Effector memory CD8-positive, alpha-beta T cell (primary cell): ENCODE results near the gene CLK1.

Experiments used
- ATAC-seq: fragments of 150-1000 bp; cut with Tn5 transposase; replicated peaks from 2 replicates; pipeline ENCODE4 v1.10.0; 2021; ENCODE audit warnings: mild to moderate bottlenecking, moderate library complexity
- DNase-seq, 3 experiments: peaks; one replicate each; pipeline ENCODE4 v3.0.0; 2021
- H3K27ac Mint-ChIP-seq, 2 donors: one replicate each; pipeline ENCODE4 v1.8.0; 2022; ENCODE audit warnings: mild to moderate bottlenecking in 2 of 2, mixed read lengths in 2 of 2, moderate library complexity in 2 of 2
- H3K27me3 Mint-ChIP-seq, 2 donors: one replicate each; pipeline ENCODE4 v1.8.0; 2022; ENCODE audit warnings: mixed read lengths in 2 of 2
- H3K36me3 Mint-ChIP-seq: one replicate; pipeline ENCODE4 v1.8.0; 2022; ENCODE audit warnings: mild to moderate bottlenecking, moderate library complexity, mixed read lengths; ENCODE audit not compliant: insufficient read depth
- H3K4me1 Mint-ChIP-seq, 2 donors: one replicate each; pipeline ENCODE4 v1.8.0; 2022; ENCODE audit warnings: low read depth in 2 of 2, mixed read lengths in 2 of 2
- H3K4me3 Mint-ChIP-seq, 2 donors: one replicate each; pipeline ENCODE4 v1.8.0; 2022; ENCODE audit warnings: mild to moderate bottlenecking in 2 of 2, mixed read lengths in 2 of 2, moderate library complexity in 2 of 2
- H3K9me3 Mint-ChIP-seq, 2 donors: one replicate each; pipeline ENCODE4 v1.8.0; 2022; ENCODE audit warnings: mixed read lengths in 2 of 2

CLK1 gene

DNA sequence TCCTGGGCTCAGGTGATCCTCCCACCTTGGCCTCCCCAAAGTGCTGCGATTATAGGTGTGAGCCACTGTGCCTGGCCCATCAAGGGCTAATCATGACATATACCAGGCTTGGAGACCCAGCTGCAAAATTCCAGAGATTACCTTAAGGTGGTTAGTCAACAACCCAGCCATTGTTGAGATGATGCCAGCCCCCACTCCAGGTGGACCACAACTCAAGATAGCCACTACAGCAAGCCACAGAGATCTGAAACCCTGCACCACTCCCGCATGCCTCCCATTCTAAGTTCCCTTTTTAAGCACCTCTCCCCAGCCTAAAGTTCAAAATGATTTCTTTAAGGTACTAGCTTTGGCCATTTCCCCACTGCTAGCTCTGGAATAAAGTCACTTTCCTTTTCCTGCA, 4.6 kb upstream of the CLK1 start:
- H3K4me1 Mint-ChIP-seq, result peaks cover 7 to 8% of the 10 kb centered on the region in 2 donors
- H3K27me3 Mint-ChIP-seq, result no peaks in the 10 kb centered on the region
- H3K9me3 Mint-ChIP-seq, result no peaks in the 10 kb centered on the region
- DNase-seq (no peak), ATAC-seq (no peak)
- H3K36me3 Mint-ChIP-seq, result peaks cover 30% of the 10 kb centered on the region
- peak overlapping the region; percentile 71 to 79 for H3K27ac Mint-ChIP-seq
- peak overlapping the region; percentile 50 to 51 for H3K4me3 Mint-ChIP-seq

DNA sequence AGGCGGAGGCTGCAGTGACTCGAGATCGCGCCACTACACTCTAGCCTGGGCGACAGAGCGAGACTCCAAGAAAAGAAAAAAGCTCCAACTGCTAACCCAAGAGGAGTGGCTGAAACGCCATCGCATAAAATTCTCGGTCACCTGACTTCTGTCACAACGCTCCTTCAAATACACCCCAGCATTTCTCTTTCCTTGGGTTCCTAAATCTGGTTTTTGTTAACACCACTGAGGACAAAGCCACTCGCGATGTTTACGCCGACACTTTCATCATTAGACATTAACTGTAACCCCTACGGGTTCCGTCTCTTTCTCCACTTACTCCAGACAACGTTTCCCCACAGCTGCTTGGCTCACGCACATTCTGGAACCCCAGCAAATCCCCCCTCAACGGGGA, 679 bp downstream of the CLK1 start:
- peak overlapping the region; percentile 100 for H3K27ac Mint-ChIP-seq
- ATAC-seq (peak; percentile 2), DNase-seq (no peak)
- peaks cover 61% of the 10 kb centered on the region for H3K36me3 Mint-ChIP-seq
- H3K4me1 Mint-ChIP-seq, result peaks cover 27 to 33% of the 10 kb centered on the region in 2 donors
- no peaks in the 10 kb centered on the region for H3K9me3 Mint-ChIP-seq
- no peaks in the 10 kb centered on the region for H3K27me3 Mint-ChIP-seq
- peak overlapping the region; percentile 81 to 92 for H3K4me3 Mint-ChIP-seq

DNA sequence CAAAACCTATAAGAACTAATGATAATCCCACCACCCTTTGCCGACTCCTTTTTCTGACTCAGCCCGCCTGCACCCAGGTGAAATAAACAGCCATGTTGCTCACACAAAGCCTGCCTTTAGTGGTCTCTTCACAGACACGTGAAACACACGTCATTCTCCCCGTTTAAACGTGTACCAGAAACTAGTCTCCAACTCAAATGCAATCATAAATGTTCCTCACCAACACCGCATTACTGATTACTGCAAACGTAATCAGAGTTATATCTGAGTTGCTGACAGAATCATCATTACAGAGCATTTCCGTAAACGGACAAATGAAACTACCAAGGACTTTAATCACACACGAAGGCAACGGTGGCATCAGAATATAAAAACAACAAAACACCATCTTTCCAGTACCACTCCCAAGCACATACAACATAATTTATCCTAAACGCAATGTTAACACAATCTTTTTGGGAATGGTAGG, 1.9 kb downstream of the CLK1 start:
- ATAC-seq (peak; percentile 52), DNase-seq (peak; percentile 59 to 65 (median 60))
- Mint-ChIP-seq H3K36me3 (peaks cover 73% of the 10 kb centered on the region), H3K27me3 (no peaks in the 10 kb centered on the region), H3K9me3 (no peaks in the 10 kb centered on the region), H3K27ac (peak overlapping the region; percentile 100), H3K4me3 (peak overlapping the region; percentile 81 to 92), H3K4me1 (peaks cover 37 to 42% of the 10 kb centered on the region in 2 donors)

DNA sequence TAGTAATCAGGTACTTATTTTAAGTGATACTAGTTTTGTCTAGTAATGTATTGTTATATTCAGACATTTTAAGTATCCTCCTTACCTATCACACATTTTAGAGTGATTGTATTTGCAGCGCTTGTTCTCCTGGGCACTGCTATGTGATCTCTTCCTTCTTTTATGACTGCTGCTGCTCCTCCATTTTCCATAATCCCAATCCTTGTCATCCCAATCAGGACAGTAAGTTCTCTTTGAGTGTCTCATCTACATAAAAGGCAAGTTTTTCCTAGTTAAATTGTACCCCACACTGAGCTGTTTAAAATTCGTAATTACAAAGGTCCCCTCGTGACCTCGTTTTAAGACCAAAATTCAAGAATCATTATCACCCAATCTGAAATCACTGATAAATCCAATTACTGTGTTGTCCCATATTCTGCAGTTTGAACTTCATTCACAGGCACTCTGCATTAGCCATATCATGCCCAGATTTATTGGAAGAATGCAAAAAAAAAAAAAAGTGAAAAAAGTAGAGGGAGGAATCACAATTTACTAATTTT, 2.8 kb downstream of the CLK1 start:
- Mint-ChIP-seq H3K27me3 (no peaks in the 10 kb centered on the region), H3K9me3 (no peaks in the 10 kb centered on the region), H3K36me3 (peaks cover 82% of the 10 kb centered on the region), H3K27ac (peak overlapping the region; percentile 100), H3K4me1 (peaks cover 42 to 49% of the 10 kb centered on the region in 2 donors), H3K4me3 (peak overlapping the region; percentile 81 to 92)
- ATAC-seq (no peak), DNase-seq (no peak)

DNA sequence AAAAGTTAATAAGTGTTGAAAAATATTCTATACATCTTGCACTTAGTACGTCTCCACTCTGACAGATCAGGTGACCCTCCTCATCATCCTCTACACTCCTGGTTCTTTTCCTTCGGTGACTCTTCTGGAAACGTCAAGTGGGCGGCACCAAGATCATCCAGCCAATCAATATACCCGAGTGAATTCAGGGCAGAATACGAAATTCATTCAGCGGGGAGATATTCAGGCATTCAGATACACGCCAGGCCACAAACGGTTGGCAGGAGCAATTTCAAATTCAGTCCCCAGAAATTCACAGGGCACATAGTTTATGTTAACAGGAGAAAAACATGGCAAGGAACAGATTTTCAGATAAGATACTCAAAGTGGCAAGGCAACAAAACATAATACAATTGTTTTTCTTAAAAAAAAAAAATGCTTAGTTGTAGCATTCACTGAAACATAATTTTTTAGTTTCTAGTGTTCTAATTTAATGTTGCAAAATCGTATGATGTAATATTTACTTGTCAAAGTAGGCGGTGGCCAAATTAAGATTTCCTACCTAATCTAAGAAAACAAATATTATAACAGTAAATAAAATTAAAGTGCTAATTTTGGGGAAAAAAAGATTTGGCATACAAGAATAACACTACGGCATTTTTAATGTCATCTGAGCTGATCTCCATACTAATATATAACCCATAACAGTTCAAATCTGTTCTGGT, 4.2 kb downstream of the CLK1 start:
- Mint-ChIP-seq H3K27ac (peak overlapping the region; percentile 70 to 84), H3K4me3 (peak overlapping the region; percentile 83 to 92), H3K36me3 (peaks cover 96% of the 10 kb centered on the region), H3K9me3 (no peaks in the 10 kb centered on the region), H3K4me1 (peaks cover 43 to 54% of the 10 kb centered on the region in 2 donors), H3K27me3 (no peaks in the 10 kb centered on the region)
- ATAC-seq (no peak), DNase-seq (no peak)

DNA sequence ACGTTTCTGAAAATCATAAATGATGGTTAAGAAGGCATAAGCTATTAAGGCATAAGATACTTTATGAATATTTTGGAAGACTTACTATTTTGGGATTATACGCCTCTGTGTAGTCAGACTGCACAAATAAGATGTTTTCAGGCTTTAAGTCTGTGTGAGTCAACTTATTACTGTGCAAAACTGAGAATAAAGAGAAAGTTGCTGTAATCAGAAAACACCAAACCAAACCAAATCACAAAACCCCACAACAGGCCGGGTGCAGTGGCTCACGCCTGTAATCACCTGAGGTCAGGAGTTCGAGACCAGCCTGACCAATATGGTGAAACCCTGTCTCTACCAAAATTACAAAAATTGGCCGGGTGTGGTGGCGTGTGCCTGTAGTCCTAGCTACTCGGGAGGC, 7.7 kb downstream of the CLK1 start:
- Mint-ChIP-seq H3K27me3 (no peaks in the 10 kb centered on the region), H3K9me3 (no peaks in the 10 kb centered on the region), H3K4me3 (peak overlapping the region; percentile 22 to 37), H3K27ac (peak overlapping the region; percentile 83 to 90), H3K36me3 (peaks cover 100% of the 10 kb centered on the region), H3K4me1 (peaks cover 35 to 56% of the 10 kb centered on the region in 2 donors)
- DNase-seq, result no peak
- no peak for ATAC-seq

DNA sequence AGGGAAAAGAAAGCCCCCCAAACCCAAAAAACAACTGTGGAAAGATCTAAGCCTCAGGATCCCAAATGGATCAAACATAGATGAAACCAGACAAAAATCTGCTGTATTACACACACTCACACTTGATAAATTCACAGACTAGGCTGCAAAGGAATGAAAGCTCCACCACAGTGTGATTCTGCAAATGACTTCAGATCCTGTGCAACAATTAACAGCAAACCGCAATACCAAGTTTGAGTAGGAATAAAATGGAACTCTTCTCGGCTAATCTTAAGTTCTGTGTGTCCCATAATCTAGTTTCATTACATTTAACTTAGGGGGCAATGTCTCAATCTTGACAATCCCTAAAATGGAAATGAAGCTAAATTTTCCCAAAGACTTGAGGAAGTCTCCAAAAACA, 11.9 kb downstream of the CLK1 start:
- Mint-ChIP-seq H3K27me3 (no peaks in the 10 kb centered on the region), H3K36me3 (peaks cover 86% of the 10 kb centered on the region), H3K4me3 (peak overlapping the region; percentile 8 to 53), H3K4me1 (peaks cover 10 to 26% of the 10 kb centered on the region in 2 donors), H3K27ac (peak overlapping the region; percentile 79 to 89), H3K9me3 (no peaks in the 10 kb centered on the region)
- DNase-seq (no peak), ATAC-seq (no peak)

DNA sequence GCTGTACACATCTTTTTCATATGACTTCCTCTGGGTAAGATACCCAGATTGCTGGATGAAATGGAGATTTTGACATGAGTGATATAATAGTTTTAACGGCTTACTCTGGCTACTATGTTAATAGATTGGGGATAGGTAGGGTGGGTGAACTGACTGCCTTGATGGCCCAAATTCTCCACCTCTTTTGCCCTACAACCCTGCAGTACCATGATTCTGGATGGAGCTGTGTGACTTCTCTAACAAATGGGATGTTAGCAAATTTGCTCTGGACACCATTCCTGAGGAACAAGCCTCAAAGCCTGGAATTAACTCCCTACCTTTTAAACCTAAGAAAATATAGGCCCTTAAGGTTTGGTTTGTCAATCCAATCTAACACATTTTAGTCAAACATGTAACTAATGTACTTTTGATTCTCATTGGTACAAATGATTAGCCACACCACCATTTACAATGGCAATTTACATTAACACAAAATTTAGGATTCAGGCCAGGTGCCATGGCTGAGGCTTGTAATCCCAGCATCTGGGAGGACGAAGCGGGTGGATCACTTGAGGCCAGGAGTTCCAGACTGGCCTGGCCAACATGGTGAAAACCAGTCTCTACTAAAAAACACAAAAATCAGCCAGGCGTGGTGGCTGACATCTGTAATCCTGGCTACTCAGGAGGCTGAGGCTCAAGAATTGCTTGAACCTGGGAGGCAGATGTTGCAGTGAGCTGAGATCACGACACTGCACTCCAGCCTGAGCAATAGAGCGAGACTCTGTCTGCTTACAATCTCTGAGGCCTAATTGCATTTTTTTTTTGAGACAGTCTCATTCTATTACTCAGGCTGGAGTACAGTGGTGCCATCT, 12.8 kb downstream of the CLK1 start:
- Mint-ChIP-seq H3K4me3 (peak overlapping the region in 1 of 2 donors; percentile 27), H3K27ac (peak overlapping the region; percentile 79 to 89)
- no peak for DNase-seq

DNA sequence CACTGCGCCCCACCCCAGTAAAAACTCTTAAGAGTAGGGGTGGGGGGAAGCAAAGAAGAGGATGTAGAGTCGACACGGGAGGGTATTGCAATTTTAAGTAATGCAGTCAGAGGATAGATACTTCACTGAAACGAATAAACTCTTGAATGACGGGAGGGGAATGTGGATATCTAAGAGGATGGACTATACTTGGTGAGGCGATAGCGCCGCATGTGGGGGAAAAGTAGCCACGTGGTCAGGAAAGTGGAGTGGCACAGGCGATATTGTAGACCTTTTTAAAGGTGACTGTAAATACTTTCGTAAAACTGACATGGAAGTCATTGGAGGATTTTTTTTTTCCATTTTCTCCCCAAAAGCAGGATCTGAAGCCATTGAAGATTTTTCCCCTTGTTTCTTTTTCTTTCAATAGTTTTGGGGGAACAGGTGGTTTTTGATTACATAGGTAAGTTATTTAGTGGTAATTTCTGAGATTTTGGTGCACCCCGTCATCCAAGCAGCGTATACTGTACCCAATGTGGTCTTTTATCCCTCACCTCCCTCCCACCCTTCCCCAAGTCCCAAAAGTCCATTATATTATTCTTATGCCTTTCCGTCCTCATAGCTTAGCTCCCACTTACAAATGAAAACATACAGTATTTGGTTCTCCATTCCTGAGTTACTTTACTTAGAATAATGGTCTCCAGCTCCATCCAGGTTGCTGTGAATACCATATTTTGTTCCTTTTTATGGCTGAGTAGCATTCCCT, 13.8 kb downstream of the CLK1 start:
- Mint-ChIP-seq H3K27ac (peak overlapping the region; percentile 79 to 89), H3K4me1 (peaks cover 4 to 14% of the 10 kb centered on the region in 2 donors), H3K27me3 (no peaks in the 10 kb centered on the region), H3K9me3 (no peaks in the 10 kb centered on the region), H3K4me3 (peak overlapping the region; percentile 20 to 27), H3K36me3 (peaks cover 70% of the 10 kb centered on the region)
- DNase-seq (no peak), ATAC-seq (peak; percentile 11)

More for the DNA sequence above, 12.8 kb downstream of the CLK1 start:
- Mint-ChIP-seq H3K36me3 (peaks cover 77% of the 10 kb centered on the region), H3K4me1 (peaks cover 5 to 17% of the 10 kb centered on the region in 2 donors), H3K9me3 (no peaks in the 10 kb centered on the region), H3K27me3 (no peaks in the 10 kb centered on the region)
- ATAC-seq, result peak; percentile 14

DNA sequence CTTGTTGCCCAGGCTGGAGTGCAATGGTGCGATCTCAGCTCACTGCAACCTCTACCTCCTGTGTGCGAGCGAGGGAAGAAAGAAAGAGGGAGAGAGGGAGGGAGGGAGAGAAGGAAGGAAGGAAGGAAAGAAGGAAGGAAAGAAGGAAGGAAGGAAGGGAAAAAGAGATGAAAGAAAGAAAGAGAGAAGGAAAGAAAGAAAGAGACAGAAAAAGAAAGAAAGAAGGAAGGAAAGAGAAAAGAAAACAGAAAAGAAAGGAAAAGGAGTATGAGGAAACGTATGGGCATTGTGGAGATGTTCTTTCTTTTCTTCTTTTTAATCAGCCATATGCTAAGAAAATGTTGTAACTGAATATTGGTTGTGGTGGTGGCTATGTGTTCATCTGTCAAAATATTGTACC, 16.5 kb downstream of the CLK1 start:
- Mint-ChIP-seq H3K9me3 (no peaks in the 10 kb centered on the region), H3K27me3 (no peaks in the 10 kb centered on the region), H3K27ac (no peak overlapping the region)

DNA sequence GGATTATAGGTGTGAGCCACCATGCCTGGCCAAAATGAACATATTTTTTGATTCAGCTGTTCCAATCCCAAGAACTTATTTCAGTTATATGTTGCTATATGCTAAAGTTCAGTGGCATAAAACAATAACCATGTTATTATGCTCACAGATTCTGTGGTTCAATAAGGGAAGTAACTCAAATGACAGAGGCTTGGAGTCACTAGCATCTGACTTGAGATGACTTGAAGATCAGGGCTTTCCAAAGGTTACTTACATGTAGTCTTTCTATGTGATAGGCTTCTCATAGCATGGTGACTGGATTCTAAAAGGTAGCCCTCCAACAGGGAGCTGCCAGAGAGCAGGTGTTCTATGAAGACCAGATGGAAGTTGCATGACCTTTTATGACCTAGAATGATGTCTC, 17.2 kb downstream of the CLK1 start:
- Mint-ChIP-seq H3K9me3 (no peaks in the 10 kb centered on the region), H3K4me1 (peaks cover 4% of the 10 kb centered on the region in 2 donors), H3K27ac (no peak overlapping the region), H3K27me3 (no peaks in the 10 kb centered on the region), H3K4me3 (no peak overlapping the region), H3K36me3 (peaks cover 41% of the 10 kb centered on the region)
- no peak for DNase-seq
- no peak for ATAC-seq

More for the DNA sequence above, 16.5 kb downstream of the CLK1 start:
- Mint-ChIP-seq H3K4me3 (no peak overlapping the region), H3K4me1 (peaks cover 4 to 10% of the 10 kb centered on the region in 2 donors), H3K36me3 (peaks cover 47% of the 10 kb centered on the region)
- ATAC-seq, result no peak
- no peak for DNase-seq

DNA sequence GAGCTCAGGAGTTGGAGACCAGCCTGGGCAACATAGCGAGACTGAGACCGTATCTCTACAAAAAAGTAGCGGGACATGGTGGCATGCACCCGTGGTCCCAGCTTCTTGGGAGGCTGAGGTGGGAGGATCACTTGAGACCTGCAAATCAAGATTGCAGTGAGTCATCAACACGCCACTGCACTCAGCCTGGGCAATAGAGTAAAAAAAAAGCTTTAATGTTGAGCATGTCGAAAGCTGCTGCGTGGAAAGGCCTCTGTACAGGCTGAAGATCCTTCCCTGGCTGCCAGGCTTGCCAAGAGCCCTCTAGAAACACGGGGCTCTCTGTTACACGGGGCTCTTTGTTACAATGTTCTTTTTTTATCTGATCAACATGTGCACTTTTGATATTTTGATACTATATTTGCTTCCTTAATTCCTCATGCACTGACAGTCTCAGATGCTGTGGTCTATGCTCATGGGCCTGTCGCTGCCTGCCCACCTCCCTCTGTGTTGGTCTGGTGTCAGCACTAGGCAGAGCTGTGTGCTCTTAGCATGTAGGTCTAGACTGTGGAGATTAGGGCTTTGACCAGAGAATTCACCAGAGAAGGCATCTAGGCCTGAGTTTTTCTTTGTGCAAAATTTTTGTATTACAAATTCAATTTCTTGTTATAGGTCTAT, 18.7 kb downstream of the CLK1 start:
- Mint-ChIP-seq H3K9me3 (no peaks in the 10 kb centered on the region), H3K27ac (no peak overlapping the region), H3K4me3 (no peak overlapping the region), H3K27me3 (no peaks in the 10 kb centered on the region), H3K36me3 (peaks cover 30% of the 10 kb centered on the region), H3K4me1 (no peaks in the 10 kb centered on the region)
- no peak for ATAC-seq
- no peak for DNase-seq
